CD8-positive, alpha-beta memory T cell (primary cell): ENCODE results near the gene PTX3. TPM values are rescaled to one million over a fixed set of nuclear protein-coding genes. Genes with fewer than 3 reads are reported as not detected.

Experiments
- CTCF ChIA-PET: fragments of 350-600 bp; sonication (Branson Sonifier 250); formaldehyde crosslinking; loops from one replicate; lab custom pipeline; 2021; ENCODE audit warnings: antibody characterized with exemption; lab: Charles Lee
- POLR2A ChIA-PET: fragments of 350-600 bp; sonication (Branson Sonifier 250); formaldehyde crosslinking; loops from one replicate; lab custom pipeline; 2021; ENCODE audit warnings: antibody characterized with exemption; lab: Charles Lee
- DNase-seq, 5 donors: peaks; one replicate each; pipeline versions ENCODE4 v3.0.0 to v3.0.0-alpha.2; 2020 to 2022; ENCODE audit warnings: mixed read lengths in 1 of 5
- H3K27ac ChIP-seq: one replicate; pipeline ENCODE4 v1.7.0; 2013; ENCODE audit warnings: low read depth, mild to moderate bottlenecking, low read length, moderate library complexity
- H3K27me3 ChIP-seq: 2 replicates; pipeline ENCODE4 v1.7.0; 2013; ENCODE audit warnings: low read length, mild to moderate bottlenecking; ENCODE audit not compliant: insufficient read depth, poor library complexity, severe bottlenecking
- H3K36me3 ChIP-seq: 2 replicates; pipeline ENCODE4 v1.7.0; 2013; ENCODE audit warnings: mild to moderate bottlenecking, low read length, moderate library complexity; ENCODE audit not compliant: insufficient read depth
- H3K4me1 ChIP-seq: 2 replicates; pipeline ENCODE4 v1.7.0; 2013; ENCODE audit warnings: mild to moderate bottlenecking, low read length, moderate library complexity; ENCODE audit not compliant: insufficient read depth
- H3K4me3 ChIP-seq: 2 replicates; pipeline ENCODE4 v1.7.0; 2013; ENCODE audit warnings: mild to moderate bottlenecking, low read length
- H3K9me3 ChIP-seq: 2 replicates; pipeline ENCODE4 v1.7.0; 2013; ENCODE audit warnings: mild to moderate bottlenecking, low read length
- H3K27ac Mint-ChIP-seq, 8 donors: one replicate each; pipeline ENCODE4 v1.8.0; 2020 to 2021; ENCODE audit warnings: mixed read lengths in 8 of 8, mild to moderate bottlenecking in 6 of 8, inconsistent platforms in 3 of 8, moderate library complexity in 3 of 8
- H3K27me3 Mint-ChIP-seq, 2 donors: one replicate each; pipeline ENCODE4 v1.8.0; 2020 to 2021; ENCODE audit warnings: mixed read lengths in 2 of 2, mild to moderate bottlenecking in 1 of 2, moderate library complexity in 1 of 2
- H3K36me3 Mint-ChIP-seq, 3 donors: one replicate each; pipeline ENCODE4 v1.8.0; 2020 to 2021; ENCODE audit warnings: mixed read lengths in 3 of 3, inconsistent platforms in 1 of 3, mild to moderate bottlenecking in 1 of 3
- H3K4me1 Mint-ChIP-seq, 3 donors: one replicate each; pipeline ENCODE4 v1.8.0; 2020 to 2021; ENCODE audit warnings: mixed read lengths in 3 of 3, inconsistent platforms in 1 of 3, mild to moderate bottlenecking in 1 of 3
- H3K4me3 Mint-ChIP-seq, 7 donors: one replicate each; pipeline ENCODE4 v1.8.0; 2020 to 2021; ENCODE audit warnings: mixed read lengths in 7 of 7, mild to moderate bottlenecking in 6 of 7, moderate library complexity in 4 of 7, inconsistent platforms in 2 of 7
- H3K9me3 Mint-ChIP-seq, 5 donors: one replicate each; pipeline ENCODE4 v1.8.0; 2020 to 2022; ENCODE audit warnings: mixed read lengths in 5 of 5, mild to moderate bottlenecking in 3 of 5, moderate library complexity in 2 of 5, inconsistent platforms in 1 of 5
- polyA plus RNA-seq: library from polyadenylated mRNA; unstranded; fragments of 300-500 nt; fragmentation: Illumina TruSeq; gene quantifications from one replicate; pipeline ENCODE4 v1.2.3, GENCODE V29; 2021
- total RNA-seq, 2 experiments: library from RNA; stranded (reverse); gene quantifications; one replicate each; pipeline ENCODE4 v1.2.3, GENCODE V29; 2021

PTX3 gene
- total and polyA plus RNA-seq, 3 experiments from 2014 or later = 0.10 TPM; not detected in 2

GRCh38 chr3:157428853-157429252 is 7.8 kb upstream of the PTX3 start:
- Mint-ChIP-seq H3K4me3 (no peak overlapping the region), H3K36me3 (no peaks in the 10 kb centered on the region), H3K9me3 (peaks cover 0 to 8% (median 7%) of the 10 kb centered on the region in 5 donors), H3K27ac (no peak overlapping the region), H3K4me1 (no peaks in the 10 kb centered on the region), H3K27me3 (no peaks in the 10 kb centered on the region)
- ChIA-PET CTCF (no interaction called here), POLR2A (no interaction called here)
- H3K9me3 ChIP-seq = no peaks in the 10 kb centered on the region
- H3K4me3 ChIP-seq = no peak overlapping the region
- no peak for DNase-seq
- no peaks in the 10 kb centered on the region for H3K4me1 ChIP-seq
- H3K27ac ChIP-seq = no peak overlapping the region
- no peaks in the 10 kb centered on the region for H3K36me3 ChIP-seq
- H3K27me3 ChIP-seq = no peaks in the 10 kb centered on the region

GRCh38 chr3:157429708-157430107 is 6.9 kb upstream of the PTX3 start:
- Mint-ChIP-seq H3K36me3 (no peaks in the 10 kb centered on the region), H3K4me3 (no peak overlapping the region), H3K9me3 (peaks cover 0 to 4% (median 1%) of the 10 kb centered on the region in 5 donors), H3K27ac (no peak overlapping the region), H3K4me1 (no peaks in the 10 kb centered on the region), H3K27me3 (peaks cover 0 to 2% of the 10 kb centered on the region in 2 donors)
- Histone ChIP-seq H3K27me3 (no peaks in the 10 kb centered on the region), H3K4me1 (no peaks in the 10 kb centered on the region), H3K9me3 (no peaks in the 10 kb centered on the region), H3K4me3 (no peak overlapping the region), H3K36me3 (no peaks in the 10 kb centered on the region), H3K27ac (no peak overlapping the region)
- ChIA-PET POLR2A (no interaction called here), CTCF (no interaction called here)
- no peak for DNase-seq

GRCh38 chr3:157438194-157438730 is 1.6 kb downstream of the PTX3 start:
- peaks cover 0 to 9% (median 3%) of the 10 kb centered on the region in 5 donors for H3K9me3 Mint-ChIP-seq
- H3K36me3 Mint-ChIP-seq = peaks cover 0 to 4% (median 0%) of the 10 kb centered on the region in 3 donors
- peaks cover 34% of the 10 kb centered on the region in 2 donors for H3K27me3 Mint-ChIP-seq
- H3K27me3 ChIP-seq = no peaks in the 10 kb centered on the region
- no peak overlapping the region for H3K27ac ChIP-seq
- no peaks in the 10 kb centered on the region for H3K36me3 ChIP-seq
- no peak for DNase-seq
- H3K4me3 ChIP-seq = no peak overlapping the region
- H3K9me3 ChIP-seq = no peaks in the 10 kb centered on the region
- peak overlapping the region in 1 of 8 donors; percentile 54 for H3K27ac Mint-ChIP-seq
- ChIA-PET POLR2A (no interaction called here), CTCF (no interaction called here)
- no peak overlapping the region for H3K4me3 Mint-ChIP-seq
- no peaks in the 10 kb centered on the region for H3K4me1 Mint-ChIP-seq
- H3K4me1 ChIP-seq = no peaks in the 10 kb centered on the region

DNA sequence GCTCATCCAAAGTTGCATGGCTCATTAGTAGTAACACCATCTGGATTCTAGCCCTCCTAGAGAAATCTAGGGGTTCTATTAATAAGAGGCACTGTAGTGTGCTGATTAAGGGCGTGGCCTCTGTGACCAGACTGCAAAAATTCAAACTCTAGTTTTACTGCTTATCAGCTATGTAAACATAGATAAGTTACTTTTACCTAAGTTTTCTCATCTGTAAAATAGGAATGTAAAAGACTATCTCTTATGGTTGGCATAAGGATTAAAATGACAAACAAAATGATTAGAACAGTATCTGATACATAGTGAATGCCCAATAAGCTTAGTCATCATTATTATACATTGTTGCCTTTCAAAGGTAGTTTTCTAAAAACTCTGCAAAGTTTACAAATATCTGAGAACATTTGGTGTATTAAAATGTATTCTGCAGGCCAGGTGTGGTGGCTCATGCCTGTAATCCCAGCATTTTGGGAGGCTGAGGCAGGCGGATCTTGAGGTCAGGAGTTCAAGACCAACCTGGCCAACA is 4.5 kb downstream of the PTX3 start:
- ChIA-PET CTCF (no interaction called here), POLR2A (no interaction called here)
- Mint-ChIP-seq H3K36me3 (no peaks in the 10 kb centered on the region), H3K4me3 (no peak overlapping the region), H3K9me3 (peaks cover 0 to 7% (median 0%) of the 10 kb centered on the region in 5 donors), H3K27ac (no peak overlapping the region), H3K27me3 (peaks cover 26 to 29% of the 10 kb centered on the region in 2 donors), H3K4me1 (no peaks in the 10 kb centered on the region)
- no peaks in the 10 kb centered on the region for H3K4me1 ChIP-seq
- no peak overlapping the region for H3K4me3 ChIP-seq
- H3K9me3 ChIP-seq = no peaks in the 10 kb centered on the region
- H3K36me3 ChIP-seq = no peaks in the 10 kb centered on the region
- no peak overlapping the region for H3K27ac ChIP-seq
- H3K27me3 ChIP-seq = no peaks in the 10 kb centered on the region
- DNase-seq = no peak

GRCh38 chr3:157442729-157443128 is 6.1 kb downstream of the PTX3 start:
- H3K27ac ChIP-seq = no peak overlapping the region
- ChIA-PET CTCF (no interaction called here), POLR2A (no interaction called here)
- H3K27me3 ChIP-seq = no peaks in the 10 kb centered on the region
- H3K36me3 ChIP-seq = no peaks in the 10 kb centered on the region
- Mint-ChIP-seq H3K4me1 (no peaks in the 10 kb centered on the region), H3K27ac (no peak overlapping the region), H3K27me3 (peaks cover 17 to 18% of the 10 kb centered on the region in 2 donors), H3K4me3 (no peak overlapping the region), H3K9me3 (peaks cover 0 to 2% (median 0%) of the 10 kb centered on the region in 5 donors), H3K36me3 (no peaks in the 10 kb centered on the region)
- no peak for DNase-seq
- H3K4me1 ChIP-seq = no peaks in the 10 kb centered on the region
- H3K4me3 ChIP-seq = no peak overlapping the region
- H3K9me3 ChIP-seq = no peaks in the 10 kb centered on the region

DNA sequence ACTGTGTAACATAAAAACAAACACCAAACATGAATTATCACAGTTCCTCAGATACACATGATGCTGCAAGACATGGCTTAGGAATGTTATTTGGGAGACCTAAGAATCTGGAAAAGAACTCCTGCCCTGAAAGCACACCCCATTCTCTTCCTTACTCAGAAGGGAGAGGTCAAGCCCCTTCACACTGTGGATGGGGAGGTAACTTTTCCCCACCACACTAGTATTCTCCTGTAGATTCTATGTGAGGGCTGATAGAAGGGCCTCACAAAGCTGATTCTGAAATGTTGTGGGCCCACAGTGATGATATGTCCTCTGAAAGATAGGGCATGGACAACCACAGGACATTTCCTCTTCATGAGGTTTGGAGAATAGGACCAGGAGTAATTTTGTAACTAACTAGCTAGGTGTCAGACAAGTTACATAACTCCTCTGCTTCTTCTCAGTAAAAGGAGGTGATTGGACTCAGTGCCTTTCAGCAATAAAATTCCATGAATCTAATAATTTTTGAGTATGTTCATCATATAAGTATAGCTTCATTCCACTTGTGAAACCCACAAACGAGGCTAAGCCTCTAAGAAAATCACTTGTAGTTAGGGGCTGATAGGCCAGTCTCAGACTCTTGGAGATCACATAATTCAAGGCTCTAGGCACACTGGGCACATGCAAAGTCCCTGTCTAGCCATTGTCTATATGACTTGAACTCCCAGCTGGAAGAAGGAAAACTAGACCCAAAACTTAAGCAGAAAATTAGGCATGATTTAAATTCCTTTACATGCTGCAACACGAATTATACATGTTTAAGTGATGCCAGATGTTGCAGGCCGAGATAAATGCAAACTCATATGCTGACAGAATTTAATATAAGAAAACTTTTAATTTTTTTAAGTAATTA is 7.5 kb downstream of the PTX3 start:
- no peak overlapping the region for H3K27ac Mint-ChIP-seq
- peaks cover 0 to 3% (median 0%) of the 10 kb centered on the region in 5 donors for H3K9me3 Mint-ChIP-seq
- Histone ChIP-seq H3K4me1 (no peaks in the 10 kb centered on the region), H3K9me3 (no peaks in the 10 kb centered on the region), H3K36me3 (no peaks in the 10 kb centered on the region), H3K4me3 (no peak overlapping the region), H3K27ac (no peak overlapping the region), H3K27me3 (no peaks in the 10 kb centered on the region)
- H3K36me3 Mint-ChIP-seq = no peaks in the 10 kb centered on the region
- POLR2A ChIA-PET = no interaction called here
- peaks cover 3 to 5% of the 10 kb centered on the region in 2 donors for H3K27me3 Mint-ChIP-seq
- H3K4me1 Mint-ChIP-seq = no peaks in the 10 kb centered on the region
- no peak for DNase-seq
- CTCF ChIA-PET = no interaction called here
- H3K4me3 Mint-ChIP-seq = no peak overlapping the region

DNA sequence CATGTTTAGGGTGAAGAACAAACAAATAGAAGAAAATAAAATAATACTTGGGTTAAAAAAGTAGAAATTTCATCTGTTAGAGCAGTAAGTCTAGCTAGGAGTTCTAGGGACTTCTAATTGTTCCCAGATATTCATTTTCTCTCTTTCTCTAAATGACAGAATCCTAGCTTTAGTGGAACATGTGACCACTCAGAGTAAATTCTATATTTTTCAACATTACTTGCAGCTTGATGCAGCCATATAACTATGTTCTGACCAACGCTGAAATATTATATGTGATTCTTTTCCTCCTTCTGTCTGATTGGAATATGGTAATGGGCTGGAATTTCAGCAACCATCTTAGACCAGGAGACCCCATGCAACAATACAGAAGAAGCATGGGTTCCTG is 8.1 kb downstream of the PTX3 start:
- no peaks in the 10 kb centered on the region for H3K9me3 ChIP-seq
- H3K36me3 ChIP-seq = no peaks in the 10 kb centered on the region
- H3K4me3 Mint-ChIP-seq = no peak overlapping the region
- H3K27me3 ChIP-seq = no peaks in the 10 kb centered on the region
- ChIA-PET POLR2A (no interaction called here), CTCF (no interaction called here)
- no peaks in the 10 kb centered on the region for H3K4me1 Mint-ChIP-seq
- H3K27ac Mint-ChIP-seq = no peak overlapping the region
- no peak overlapping the region for H3K27ac ChIP-seq
- no peak overlapping the region for H3K4me3 ChIP-seq
- H3K4me1 ChIP-seq = no peaks in the 10 kb centered on the region
- H3K36me3 Mint-ChIP-seq = no peaks in the 10 kb centered on the region
- peaks cover 0 to 3% (median 0%) of the 10 kb centered on the region in 5 donors for H3K9me3 Mint-ChIP-seq
- DNase-seq = no peak
- peaks cover 0 to under 1% of the 10 kb centered on the region in 2 donors for H3K27me3 Mint-ChIP-seq

- Mint-ChIP-seq H3K36me3 (no peaks in the 10 kb centered on the region), H3K27ac (no peak overlapping the region), H3K4me1 (no peaks in the 10 kb centered on the region), H3K27me3 (peaks cover 2% of the 10 kb centered on the region in 2 donors), H3K4me3 (no peak overlapping the region), H3K9me3 (peaks cover 0 to 3% (median 0%) of the 10 kb centered on the region in 5 donors)
- Histone ChIP-seq H3K4me3 (no peak overlapping the region), H3K9me3 (no peaks in the 10 kb centered on the region), H3K36me3 (no peaks in the 10 kb centered on the region), H3K27ac (no peak overlapping the region), H3K4me1 (no peaks in the 10 kb centered on the region), H3K27me3 (no peaks in the 10 kb centered on the region)
- CTCF ChIA-PET = no interaction called here
- no peak for DNase-seq
- POLR2A ChIA-PET = no interaction called here
Observed at GRCh38 chr3:157445857-157446256, 9.2 kb downstream of the PTX3 start.
